Putamen (tissue), 1 donor: ENCODE data around the gene RBM22.

Experiments
- DNase-seq: peaks from one replicate; pipeline ENCODE4 v3.0.0-alpha.2; 2016; ENCODE audit warnings: low spot score

Gene RBM22

DNA sequence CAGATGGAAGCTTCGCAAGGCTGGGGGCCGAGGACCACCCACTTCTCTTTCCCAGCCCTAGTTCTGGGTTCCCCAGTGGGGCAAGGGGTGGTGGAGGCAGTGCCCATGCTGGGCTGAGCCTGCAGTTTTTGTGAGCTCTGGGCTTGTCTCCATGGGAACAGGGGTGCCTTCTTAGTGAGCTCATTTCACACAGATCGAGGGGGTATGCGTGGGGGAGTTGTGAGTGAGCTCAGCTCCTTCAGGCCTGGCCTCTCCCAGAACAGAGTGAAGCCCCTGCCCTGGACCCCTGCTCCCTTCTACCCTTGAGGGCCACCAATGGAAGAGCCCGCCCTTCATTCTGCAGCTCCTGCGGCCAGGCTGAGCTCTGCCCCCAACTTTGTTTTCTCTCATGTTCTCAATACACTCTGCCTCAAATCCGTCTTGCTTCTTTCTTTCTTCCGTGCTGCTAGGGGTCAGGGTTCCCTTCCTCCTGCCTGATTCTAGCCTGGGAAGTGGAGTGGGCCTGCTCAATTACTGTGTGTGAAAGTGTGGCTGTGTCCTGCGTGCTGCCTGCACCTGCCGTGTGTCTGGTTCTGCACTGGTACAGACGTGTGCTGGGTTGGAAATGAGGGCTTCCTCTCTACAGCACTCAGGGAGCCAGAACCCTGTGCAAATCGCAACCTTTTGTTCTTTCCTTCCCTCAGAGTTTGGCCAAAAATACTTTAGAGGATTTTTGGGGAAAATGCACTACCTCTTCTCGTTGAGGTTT lies 48.8 kb downstream of the RBM22 start:
- no peak for DNase-seq

DNA sequence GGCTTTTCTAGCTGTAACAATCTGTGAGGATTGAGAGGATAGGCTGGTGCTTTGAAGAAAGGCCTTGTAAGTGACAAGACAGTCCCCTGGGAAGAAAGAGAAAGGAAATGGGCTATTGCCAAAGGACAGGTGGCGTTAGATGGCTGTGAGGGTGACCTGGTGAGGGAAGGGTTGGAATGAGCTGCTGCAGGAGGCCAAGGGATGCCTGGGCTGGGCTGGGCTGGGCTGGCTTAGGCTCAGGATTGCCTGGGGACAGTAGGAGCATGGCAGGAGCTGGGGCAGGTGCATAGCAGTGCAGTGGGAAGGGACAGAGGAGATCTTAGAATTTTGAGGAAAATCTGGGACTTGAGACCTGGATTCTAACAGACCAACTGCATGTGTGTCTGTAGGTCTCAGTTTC lies 49.5 kb downstream of the RBM22 start:
- DNase-seq = no peak

DNA sequence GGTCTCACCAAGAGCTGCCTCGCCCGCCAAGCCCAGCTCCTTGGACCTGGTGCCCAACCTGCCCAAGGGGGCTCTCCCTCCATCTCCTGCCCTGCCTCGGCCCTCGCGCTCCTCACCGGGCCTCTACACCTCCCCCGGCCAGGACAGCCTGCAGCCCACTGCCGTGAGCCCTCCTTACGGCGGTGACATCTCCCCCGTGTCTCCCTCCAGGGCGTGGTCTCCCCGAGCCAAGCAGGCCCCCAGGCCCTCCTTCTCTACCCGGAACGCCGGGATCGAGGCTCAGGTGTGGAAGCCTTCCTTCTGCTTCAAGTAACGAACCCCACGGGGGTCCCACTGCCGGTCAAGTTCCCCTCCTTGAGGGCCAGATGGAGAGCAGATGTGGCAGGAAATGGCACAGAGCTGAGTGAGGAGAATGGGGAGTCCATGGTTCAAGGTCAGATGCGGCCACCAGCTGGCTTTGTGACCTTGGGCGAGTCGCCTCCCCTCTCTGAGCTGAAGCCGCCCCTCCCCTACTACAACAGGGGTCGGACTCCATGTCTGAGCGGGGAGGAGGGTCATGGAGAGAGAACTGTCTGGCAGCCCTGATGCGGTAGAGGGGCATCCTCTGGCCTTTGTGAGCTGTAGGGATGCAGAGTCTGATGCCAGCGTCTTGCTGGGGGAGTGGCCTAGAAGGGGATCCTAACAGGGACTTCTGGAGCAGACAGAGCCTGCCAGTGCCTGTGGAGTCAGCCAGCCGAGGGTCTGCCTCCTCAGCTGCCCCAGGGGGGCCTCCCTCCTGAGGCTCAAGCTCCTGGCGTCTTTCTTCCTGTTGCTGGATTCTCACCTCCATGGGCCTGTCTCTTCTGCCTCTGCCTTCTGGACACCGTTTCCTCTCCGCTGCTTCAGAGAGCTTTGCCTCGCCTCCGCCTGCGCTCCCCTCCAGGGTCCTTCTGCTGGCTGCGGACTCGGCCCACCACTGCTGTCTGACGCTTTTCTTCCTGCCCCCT lies 50.5 kb downstream of the RBM22 start:
- no peak for DNase-seq

DNA sequence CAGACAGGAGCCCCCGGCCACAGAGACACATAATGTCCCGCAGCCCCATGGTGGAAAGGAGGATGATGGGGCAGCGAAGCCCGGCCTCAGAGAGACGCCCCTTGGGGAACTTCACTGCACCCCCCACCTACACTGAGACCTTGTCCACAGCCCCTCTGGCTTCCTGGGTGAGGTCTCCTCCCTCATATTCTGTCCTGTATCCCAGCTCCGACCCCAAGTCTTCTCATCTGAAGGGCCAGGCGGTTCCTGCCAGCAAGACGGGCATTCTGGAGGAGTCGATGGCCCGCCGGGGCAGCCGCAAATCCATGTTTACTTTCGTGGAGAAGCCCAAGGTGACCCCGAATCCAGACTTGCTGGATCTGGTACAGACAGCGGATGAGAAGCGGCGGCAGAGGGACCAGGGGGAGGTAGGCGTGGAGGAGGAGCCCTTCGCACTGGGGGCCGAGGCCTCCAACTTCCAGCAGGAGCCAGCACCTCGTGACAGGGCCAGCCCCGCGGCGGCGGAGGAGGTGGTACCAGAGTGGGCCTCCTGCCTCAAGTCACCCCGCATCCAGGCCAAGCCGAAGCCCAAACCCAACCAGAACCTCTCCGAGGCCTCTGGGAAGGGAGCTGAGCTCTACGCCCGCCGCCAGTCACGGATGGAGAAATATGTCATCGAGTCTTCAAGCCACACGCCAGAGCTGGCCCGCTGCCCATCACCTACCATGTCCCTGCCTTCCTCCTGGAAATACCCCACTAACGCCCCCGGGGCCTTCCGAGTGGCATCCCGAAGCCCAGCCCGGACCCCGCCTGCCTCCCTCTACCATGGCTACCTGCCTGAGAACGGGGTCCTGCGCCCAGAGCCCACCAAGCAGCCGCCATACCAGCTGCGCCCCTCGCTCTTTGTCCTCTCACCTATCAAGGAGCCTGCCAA lies 51.5 kb downstream of the RBM22 start:
- no peak for DNase-seq

DNA sequence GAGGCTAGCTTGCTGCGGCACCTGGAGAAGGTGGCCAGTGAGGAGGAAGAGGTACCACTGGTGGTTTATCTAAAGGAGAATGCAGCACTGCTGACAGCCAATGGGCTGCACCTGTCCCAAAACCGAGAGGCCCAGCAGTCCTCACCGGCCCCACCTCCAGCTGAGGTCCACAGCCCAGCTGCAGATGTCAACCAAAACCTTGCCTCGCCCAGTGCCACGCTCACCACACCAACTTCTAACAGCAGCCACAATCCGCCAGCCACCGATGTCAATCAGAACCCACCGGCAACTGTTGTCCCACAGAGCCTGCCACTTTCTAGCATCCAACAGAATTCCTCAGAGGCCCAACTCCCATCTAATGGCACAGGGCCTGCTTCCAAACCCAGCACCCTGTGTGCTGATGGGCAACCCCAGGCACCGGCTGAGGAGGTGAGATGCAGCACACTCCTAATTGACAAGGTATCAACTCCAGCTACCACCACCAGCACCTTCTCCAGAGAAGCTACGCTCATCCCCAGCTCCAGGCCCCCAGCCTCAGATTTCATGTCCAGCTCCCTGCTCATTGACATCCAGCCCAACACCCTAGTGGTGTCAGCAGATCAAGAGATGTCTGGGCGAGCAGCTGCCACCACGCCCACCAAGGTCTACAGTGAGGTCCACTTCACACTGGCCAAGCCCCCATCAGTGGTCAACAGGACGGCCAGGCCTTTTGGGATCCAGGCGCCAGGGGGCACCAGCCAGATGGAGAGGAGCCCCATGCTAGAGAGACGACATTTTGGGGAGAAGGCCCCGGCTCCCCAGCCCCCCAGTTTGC lies 52.4 kb downstream of the RBM22 start:
- no peak for DNase-seq

DNA sequence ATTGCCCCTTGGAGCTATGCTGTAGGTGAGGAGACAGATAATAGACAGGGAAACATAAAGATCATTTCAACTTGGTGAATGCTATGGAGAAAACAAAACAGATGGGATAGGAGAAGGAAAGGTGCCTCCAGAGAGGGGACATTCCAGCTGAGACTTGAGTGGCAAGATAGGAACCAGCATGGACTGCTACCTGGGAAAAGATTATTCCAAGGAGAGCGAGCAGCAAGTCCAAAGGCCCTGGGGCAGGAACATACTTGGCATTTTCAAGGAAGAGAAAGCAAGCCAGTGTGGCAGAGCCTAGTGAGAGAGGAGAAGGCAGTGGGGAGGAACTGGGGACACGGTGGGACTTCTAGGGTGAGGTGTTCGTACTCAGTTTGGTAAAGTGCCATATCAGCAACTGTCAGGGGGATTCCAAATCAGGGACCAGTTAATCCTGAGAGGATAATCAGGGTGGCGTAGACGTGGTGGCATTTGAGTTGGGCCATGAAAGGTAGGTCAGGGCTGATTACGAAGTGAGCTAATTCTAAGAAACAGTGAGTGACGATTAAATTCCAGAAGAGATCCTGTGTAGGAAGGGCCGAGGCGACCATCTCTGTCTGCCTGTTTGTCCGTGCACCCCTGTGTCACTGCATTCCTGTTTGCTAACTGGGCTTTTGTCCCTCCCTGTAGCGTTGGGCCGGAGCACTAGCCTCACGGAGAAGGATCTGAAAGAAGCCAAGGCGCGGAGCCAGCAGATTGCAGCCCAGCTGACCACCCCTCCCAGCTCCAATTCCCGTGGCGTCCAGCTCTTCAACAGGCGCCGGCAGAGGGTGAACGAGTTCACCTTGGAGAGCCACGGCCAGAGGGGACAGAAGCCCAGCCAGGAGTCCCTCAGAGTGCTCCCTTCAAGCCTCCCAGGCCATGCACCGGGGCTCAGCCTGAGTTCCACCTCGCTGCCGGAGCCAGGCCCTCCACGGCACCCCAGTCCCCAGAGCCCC lies 53.3 kb downstream of the RBM22 start:
- no peak for DNase-seq

DNA sequence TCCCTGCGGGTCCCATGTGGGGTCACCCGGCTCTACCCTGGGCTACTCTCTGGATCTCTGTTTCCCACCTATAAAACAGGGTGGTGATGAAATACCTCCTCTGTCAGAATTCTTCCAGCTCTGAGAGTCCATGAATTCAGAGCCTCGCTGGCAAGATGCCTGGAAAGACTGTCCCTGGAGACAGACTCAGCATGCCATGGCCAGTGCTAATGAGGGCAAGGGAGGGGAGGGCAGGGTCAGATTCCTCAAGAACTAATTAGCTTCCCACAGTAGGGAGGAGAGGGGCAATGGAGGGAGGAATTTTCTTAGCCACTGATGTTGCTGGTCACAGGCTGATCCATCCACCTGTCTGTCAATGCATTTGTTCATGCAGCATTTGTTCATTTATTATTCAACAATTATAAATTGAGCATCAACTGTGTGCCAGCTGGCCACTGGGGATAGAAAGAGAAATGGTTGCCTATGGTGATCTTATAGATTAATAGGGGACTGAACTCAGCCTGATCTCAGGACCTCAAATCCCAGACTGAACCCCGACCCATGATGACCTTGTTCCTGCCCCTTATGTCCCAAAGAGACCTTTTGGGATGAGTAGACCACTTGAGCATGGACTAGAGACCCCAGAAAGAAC lies 55.7 kb downstream of the RBM22 start:
- DNase-seq = no peak

DNA sequence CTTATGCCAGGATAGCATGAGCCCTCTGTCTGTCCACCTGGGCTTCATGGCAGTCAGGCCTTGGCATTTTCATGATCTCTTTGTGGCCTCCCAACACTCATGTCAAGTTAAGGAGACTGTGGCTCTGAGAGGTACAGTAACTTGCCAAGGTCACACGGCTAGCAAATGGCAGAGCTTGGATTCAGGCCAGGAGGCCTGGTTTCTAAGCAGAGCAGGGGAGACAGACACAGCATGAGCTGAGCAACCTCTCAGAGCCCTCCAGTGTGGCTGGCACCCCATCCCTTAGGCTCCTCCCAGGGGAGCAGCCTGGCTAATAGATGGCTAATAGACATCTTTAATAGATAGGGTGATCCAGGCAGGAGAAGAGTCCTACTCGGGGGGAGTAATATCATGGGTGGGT lies 56.3 kb downstream of the RBM22 start:
- DNase-seq = no peak

DNA sequence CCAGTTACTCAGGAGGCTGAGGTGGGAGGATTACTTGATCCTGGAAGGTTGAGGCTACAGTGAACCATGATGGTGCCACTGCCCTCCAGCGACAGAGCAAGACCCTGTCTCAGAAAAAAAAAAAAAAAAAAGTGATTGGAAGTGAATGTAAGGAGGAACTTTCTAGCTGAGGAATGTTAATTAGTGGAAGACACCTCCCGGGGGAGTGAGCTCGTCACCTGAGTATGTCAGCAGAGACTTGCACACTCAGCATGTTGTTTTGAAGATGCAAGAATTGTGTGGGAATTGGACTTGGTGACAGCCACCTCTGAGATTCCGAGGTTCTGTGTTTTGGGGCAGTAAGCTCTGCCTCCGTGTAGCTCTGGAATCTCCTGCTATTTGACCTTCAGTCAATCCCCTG lies 56.8 kb downstream of the RBM22 start:
- DNase-seq = no peak

DNA sequence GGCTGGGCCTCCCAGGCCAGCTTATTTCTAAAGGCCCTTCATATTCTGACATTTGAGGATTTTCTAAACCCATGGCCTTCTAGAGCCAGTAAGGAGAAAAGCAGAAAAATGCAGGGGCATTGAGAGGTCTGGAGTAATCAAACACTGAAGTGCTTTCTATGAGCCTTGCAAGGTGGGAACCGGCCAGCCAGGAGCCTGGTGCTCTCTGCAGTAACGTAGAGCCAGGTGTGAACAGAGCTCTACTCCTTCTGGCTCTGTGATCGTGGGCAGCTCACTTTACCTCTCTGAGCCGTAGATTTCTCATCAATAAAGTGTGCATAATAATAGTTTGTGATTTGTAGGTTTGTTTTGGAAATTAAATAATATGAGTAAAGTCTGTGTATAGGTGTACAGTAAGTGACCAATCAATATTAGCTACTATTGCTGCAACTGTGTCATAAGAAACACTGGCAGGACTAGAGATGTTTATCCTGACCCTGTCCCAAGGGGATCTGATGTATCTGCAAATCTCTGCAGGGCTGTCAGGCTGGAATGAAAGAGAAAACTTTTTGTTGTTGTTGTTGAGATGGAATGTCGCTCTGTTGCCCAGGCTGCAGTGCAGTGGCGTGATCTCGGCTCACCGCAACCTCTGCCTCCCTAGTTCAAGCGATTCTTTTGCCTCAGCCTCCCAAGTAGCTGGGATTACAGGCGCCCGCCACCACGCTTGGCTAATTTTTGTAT lies 57.7 kb downstream of the RBM22 start:
- DNase-seq = no peak

DNA sequence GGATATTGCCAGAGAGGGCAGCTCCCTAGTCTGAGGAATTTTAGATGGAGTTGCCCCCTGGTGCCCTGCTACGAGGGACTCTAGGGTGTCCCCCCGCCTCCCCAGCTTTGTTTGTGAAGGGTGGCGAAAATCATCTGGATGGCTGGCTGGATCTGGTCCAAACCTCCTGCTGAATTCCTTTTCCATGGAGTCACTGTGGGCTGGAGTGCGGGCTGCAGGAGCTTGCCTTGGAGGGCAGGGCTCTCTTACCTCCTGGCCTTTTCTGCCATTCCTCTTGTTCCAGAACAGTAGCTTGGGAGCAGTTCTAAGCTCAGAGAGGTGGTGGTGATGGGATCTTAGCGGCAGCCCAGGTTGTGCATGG lies 58.3 kb downstream of the RBM22 start:
- no peak for DNase-seq

DNA sequence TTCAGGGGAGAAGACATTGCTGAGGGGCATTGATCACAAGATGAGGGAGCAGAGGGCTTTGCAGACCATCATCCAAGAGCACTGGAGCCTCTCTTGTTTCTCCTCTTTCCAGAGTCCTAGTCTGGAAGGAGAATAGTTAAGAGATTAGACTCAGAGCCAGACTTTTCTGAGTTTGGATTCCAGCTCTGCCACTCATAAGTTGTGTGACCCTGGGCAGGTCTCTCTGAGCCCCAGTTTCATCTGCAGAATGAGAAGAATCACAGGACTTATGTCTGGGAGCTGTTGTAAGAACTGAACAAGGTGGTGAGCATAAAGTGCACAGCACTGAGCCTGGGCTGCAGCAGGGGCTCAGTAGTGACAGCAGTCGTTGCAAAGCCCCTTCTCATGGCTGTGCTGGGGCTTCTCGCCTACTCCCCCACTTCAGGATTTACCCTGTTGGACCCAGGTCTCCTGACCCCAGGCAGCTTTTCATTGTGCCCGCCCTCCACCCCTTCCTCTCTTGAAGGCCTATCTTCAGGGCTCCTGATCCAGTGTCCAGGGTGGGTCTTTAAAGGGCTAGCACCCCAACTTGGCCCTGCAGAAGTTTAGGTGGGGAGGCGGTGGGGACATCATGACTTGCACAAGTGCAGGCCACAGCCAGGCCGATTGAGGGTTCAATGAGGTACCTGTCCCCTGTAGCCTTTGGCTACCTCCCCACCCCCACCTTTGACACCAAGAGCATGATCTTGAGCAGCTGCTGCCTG lies 58.9 kb downstream of the RBM22 start:
- no peak for DNase-seq

DNA sequence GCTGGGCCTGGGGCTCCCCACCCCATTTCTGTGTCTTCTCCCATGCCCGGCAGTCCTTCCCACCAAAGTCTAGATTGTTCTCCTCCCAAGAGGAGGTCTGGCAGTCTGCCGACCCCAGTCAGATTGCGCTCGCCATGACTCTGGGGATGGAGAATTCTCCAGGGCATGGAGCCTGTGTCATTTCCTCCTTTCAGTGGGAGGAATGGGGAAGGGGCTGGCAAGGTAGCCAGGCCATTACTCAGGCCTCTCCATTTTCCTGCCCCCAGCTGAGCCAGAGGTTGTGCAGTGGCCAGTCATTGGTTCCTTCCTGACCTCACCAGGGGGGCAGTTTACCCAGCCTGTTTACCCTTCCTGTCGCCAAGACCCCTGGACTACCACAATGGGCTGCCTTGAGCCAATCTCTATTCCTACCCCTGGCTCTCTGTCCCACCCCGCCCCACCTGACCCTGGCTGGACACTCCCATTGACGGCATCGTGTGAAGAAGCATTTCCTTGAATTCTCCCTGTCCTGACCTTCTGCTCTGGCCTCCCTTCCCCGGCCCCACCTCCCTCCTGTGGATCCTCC lies 59.8 kb downstream of the RBM22 start:
- no peak for DNase-seq
